Stimulated activated CD4-positive, alpha-beta T cell treated with anti-CD3 and anti-CD28 coated beads, Interleukin-1b, Interleukin-23, amount 100 ng/mL, for 1 hour (primary cell): ENCODE data around the gene DXO.

Experiments
- DNase-seq, 2 donors: peaks; one replicate each; pipeline ENCODE4 v3.0.0-alpha.2; 2020; ENCODE audit warnings: low read depth in 2 of 2

Gene DXO

DNA sequence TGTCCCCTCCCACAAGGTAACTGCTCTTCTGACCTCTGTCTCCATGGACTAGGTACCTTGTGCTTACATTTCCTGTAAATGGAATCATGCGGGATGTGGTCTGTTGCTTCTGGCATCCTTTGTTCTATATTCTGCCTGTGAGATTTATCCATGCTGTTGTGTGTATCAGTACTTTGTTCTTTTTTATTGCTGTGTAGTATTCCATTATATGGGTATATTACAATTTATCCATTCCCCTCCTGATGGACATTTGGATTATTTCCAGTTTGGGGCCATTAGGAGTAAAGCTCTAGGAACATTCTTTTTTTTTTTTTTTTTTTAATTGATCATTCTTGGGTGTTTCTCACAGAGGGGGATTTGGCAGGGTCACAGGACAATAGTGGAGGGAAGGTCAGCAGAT, 41.0 kb downstream of the DXO start:
- no peak for DNase-seq

DNA sequence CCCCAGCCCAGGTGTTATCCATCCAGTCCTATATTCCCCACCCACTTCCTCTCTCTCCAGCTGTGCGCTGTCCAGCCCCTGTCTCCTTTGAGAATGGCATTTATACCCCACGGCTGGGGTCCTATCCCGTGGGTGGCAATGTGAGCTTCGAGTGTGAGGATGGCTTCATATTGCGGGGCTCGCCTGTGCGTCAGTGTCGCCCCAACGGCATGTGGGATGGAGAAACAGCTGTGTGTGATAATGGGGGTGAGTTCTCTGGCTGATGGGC, 43.3 kb downstream of the DXO start:
- no peak for DNase-seq

DNA sequence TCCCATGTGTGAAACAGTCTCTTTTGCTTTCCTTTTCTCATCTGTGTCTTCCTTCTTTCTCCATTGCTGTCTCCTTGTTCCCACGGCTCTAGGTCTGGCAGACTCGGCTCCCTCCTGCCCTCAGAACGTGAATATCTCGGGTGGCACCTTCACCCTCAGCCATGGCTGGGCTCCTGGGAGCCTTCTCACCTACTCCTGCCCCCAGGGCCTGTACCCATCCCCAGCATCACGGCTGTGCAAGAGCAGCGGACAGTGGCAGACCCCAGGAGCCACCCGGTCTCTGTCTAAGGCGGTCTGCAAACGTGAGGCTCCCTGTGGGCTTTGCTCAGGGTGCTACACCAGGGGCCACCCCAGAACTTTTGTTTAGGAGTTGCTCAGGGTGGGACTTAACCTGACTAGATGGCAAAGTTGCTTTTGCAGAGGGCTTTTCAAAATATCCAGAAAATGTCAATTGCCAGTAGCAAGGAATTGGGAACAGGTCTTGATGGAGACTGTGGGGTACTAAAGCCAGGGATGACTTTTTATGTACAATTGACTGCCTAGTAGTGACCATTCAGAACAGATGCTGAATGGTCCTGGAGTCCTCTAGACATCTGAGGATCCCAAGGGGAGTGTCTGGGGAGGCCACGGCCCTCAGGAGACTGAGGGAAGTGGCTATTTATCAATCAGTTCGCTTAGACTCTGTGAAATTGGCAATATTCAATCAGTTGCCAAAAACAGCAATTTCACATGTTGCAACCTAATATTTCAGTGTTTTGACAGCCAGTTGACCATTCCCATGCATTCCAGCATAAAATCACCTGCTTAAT, 43.9 kb downstream of the DXO start:
- DNase-seq, result no peak

DNA sequence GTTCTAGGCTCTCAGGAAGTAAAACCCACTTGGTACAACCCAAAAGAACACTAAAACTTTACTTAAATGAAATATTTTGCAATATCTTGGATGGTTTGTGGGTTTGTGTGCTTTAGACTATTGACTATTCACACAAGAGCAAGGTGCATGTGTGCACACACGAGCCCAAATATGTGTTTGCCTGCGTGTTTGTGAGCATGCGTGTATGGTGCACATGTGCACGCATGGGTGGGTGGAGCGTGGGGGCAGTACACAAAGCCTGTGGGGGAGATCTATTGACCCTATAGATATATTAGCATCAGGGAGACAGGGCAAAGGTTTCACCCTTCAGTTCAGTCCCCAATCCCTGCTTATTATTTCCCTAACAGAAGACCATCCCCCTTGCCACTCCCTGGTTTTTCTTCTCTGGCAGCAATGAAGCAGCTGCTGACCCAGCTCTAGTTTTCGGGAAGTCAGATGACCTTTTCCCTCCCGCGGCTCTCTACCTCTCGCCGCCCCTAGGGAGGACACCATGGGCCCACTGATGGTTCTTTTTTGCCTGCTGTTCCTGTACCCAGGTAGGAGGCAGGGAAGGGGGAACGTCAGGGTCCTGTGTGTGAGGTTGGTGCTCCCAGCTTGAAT, 44.6 kb downstream of the DXO start, which contains the start of gene C2:
C2 (plus strand) TSS at position 476 of the 621 bp plus-strand sequence; CDS start at position 512, 36 bp downstream.
- DNase-seq, result no peak

DNA sequence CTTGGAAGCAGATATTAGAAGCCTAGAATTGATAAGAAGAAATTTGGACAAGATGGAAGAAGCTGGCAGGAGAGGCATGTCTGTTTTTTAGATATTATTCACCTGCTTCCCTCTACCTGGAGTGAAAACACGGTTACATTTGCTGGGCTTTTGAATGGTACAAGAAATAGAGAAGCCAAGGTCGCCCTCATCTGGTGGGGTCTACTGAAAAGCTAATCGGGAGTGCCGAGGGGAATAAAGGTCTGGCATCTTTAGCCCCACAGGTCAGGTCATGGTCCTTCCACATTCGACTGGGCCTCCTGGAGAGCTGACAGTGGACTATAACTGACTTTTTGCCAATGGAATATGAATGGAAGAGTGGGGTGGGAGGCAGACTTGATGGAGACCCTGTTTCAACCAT, 49.0 kb downstream of the DXO start:
- no peak for DNase-seq

DNA sequence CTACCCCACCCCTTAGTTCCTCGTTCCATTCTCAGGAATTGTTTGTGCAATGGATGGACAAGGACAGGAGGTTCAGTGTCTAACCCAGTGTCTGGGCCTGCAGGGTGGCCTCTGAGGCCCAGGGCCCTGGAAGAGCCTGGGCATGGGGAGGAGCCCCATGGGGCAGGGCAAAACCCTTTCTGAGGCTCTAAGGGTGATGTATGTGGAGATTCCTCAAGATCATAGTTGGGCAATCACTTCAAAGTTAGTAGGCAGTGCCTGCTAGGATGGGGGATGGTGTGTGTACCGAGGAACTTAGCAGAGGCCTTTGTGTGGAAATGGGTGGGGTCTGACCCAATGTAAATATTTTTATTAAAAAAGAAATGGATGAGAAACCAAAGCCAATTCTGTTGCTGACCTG, 51.1 kb downstream of the DXO start:
- DNase-seq, result no peak
